COLO668 (cell line): ENCODE measurements around the gene RALY.
"Not testable (repeated sequence)": the region's sequence is repeated elsewhere in the genome, so short reads cannot be mapped to it uniquely, and the experiment has no call there.

Experiments
- DNase-seq: peaks from one replicate; lab custom pipeline; 2025; ENCODE audit not compliant: unreplicated experiment; lab: John Stamatoyannopoulos, UW

Gene RALY

DNA sequence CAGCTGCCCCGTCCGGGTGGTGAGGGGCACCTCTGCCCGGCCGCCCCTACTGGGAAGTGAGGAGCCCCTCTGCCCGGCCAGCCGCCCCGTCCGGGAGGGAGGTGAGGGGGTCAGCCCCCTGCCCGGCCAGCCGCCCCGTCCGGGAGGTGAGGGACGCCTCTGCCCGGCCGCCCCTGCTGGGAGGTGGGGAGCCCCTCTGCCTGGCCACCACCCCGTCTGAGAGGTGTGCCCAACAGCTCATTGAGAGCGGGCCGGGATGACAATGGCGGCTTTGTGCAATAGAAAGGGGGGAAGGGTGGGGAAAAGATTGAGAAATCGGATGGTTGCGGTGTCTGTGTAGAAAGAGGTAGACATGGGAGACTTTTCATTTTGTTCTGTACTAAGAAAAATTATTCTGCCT is 139.2 kb downstream of the RALY start:
- not testable (repeated sequence) for DNase-seq

DNA sequence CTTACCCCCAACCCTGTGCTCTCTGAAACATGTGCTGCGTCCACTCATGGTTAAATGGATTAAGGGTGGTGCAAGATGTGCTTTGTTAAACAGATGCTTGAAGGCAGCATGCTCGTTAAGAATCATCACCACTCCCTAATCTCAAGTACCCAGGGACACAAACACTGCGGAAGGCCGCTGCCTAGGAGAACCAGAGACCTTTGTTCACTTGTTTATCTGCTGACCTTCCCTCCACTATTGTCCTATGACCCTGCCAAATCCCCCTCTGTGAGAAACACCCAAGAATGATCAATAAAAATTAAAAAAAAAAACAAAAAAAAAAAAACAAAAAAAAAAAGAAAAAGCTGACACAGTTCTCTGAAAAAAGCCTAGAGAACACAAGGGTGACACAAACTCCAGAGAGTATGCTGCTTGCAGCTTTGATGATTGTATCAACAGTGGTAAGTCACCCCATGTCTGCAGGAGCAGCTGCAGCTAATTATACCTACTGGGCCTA is 139.7 kb downstream of the RALY start:
- DNase-seq = not testable (repeated sequence)
